GM19468 (cell line): ENCODE results near the gene RAMP2.

Experiments used
- ATAC-seq: cut with Tn5 transposase; IDR thresholded peaks from one replicate; pipeline ENCODE4 v1.9.1; 2021; ENCODE audit warnings: mild to moderate bottlenecking, moderate library complexity, moderate number of reproducible peaks; ENCODE audit not compliant: unreplicated experiment; ENCODE audit errors: extremely low read depth

The RAMP2 gene

DNA sequence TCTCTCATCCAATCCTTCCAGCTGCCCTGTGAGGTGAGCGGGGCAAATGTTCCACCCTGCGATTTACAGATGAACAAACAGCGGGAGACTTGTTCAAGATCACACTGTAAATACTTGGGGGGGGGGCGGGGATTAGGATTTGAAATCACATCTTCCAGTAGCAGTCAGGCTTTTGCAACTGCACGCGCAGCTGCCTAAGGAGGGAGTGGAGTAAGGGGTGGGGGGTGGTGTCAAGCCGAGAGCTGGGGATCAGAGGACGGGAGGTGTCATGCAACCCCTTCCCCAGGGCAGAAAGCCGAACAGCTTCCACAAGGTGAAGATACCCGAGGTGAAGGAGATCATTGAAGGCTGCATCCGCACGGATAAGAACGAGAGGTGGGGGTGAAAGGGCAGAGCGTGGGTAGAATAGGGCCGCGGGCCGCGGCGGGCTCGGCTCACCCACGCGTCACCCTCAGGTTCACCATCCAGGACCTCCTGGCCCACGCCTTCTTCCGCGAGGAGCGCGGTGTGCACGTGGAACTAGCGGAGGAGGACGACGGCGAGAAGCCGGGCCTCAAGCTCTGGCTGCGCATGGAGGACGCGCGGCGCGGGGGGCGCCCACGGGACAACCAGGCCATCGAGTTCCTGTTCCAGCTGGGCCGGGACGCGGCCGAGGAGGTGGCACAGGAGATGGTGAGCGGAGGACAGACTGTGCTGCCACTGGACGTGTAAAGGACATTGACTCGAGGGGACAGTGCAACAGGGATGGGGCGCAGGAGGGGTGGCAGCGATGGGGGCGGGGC is 24.0 kb downstream of the RAMP2 start:
- no peak for ATAC-seq

DNA sequence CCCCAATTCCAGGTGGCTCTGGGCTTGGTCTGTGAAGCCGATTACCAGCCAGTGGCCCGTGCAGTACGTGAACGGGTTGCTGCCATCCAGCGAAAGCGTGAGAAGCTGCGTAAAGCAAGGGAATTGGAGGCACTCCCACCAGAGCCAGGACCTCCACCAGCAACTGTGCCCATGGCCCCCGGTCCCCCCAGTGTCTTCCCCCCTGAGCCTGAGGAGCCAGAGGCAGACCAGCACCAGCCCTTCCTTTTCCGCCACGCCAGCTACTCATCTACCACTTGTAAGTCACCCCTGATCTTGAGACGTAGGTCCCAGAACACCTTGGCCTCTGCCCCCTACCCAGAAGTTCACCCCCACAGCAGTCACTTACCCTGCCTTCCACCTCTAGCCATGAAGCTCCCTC is 26.2 kb downstream of the RAMP2 start:
- ATAC-seq = no peak

DNA sequence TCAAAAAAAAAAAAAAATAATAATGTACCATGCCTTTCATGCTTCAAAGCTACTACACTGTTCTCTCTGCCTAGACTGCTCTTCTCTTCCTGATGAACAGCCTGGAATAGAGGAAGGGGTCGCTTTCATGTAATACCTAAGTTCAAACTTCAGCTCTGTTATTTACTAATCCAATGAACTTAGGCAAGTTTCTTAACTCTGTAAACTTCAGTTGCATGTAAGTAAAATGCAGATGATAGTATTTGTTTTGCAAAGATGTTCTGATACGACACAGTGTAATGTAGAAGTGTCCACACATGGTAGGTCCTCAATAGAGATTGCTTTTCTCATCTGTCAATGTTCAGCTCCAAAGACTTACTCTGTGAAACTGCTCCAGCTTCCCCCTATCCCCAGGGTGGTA is 30.9 kb downstream of the RAMP2 start:
- no peak for ATAC-seq

DNA sequence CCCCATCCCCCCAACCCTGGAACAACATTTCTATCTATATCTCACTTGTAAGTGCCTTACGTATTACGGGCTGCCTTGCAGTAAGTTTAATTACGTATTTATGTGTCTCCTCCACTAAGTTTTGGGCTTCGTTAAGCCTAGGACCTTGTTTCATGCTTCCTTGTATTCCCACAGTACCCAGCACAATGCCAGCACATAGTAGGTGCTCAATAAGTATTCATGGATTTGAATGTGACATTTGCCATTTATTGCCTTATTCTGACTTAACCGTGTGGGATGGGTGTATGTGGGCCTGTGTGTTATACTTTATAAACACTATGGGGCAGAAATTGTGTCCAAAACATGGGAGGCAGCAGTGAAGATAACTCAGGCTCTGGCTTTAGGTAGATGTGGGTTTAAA is 31.5 kb downstream of the RAMP2 start:
- ATAC-seq = no peak

DNA sequence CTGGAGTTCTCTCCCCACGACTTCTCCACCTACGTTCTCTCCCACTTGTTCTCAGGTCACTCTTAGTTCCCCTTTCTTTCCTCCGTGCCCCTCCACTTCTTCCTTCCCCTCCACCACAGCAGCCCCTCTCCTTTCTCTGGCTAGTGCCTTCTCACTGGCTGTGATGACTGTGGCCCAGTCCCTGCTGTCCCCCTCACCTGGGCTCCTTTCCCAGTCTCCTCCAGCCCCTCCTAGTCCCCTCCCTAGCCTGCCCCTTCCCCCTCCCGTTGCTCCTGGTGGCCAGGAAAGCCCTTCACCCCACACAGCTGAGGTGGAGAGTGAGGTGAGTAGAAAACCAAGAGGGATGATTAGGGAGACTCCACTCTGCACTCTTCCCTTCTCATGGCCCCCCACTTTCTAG is 34.0 kb downstream of the RAMP2 start:
- ATAC-seq = no peak

DNA sequence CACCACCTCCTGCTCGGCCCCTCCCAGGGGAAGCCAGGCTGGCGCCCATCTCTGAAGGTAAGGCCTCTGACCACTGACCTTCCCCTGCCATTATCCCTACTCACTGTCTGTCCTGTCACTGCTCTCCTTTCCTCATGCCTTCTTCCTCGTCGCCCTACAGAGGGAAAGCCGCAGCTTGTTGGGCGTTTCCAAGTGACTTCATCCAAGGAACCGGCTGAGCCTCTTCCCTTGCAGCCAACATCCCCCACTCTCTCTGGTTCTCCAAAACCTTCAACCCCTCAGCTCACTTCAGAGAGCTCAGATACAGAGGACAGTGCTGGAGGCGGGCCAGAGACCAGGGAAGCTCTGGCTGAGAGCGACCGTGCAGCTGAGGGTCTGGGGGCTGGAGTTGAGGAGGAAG is 34.4 kb downstream of the RAMP2 start:
- ATAC-seq = no peak

DNA sequence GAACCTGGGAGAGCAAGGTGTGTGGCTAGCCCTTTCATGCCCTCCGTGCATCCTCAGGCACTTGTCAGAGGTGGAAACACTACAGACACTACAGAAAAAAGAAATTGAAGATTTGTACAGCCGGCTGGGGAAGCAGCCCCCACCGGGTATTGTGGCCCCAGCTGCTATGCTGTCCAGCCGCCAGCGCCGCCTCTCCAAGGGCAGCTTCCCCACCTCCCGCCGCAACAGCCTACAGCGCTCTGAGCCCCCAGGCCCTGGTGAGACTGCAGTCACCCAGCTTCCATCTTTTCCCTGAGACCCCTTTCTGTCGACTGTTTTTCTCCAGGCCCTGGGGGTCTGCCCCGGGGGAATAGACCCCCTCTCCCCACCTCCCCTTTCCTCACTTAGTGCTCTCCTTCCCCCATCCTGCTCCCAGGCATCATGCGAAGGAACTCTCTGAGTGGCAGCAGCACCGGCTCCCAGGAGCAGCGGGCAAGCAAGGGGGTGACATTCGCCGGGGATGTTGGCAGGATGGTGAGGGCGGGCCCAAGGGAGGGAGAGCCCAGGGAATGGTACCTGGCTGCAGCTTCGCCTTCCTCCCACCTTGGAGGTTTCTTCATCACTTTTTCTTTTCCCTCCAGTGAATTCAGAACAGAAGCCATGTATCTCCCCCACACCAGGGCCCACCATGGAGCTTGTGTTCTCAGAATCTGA is 35.2 kb downstream of the RAMP2 start:
- no peak for ATAC-seq

DNA sequence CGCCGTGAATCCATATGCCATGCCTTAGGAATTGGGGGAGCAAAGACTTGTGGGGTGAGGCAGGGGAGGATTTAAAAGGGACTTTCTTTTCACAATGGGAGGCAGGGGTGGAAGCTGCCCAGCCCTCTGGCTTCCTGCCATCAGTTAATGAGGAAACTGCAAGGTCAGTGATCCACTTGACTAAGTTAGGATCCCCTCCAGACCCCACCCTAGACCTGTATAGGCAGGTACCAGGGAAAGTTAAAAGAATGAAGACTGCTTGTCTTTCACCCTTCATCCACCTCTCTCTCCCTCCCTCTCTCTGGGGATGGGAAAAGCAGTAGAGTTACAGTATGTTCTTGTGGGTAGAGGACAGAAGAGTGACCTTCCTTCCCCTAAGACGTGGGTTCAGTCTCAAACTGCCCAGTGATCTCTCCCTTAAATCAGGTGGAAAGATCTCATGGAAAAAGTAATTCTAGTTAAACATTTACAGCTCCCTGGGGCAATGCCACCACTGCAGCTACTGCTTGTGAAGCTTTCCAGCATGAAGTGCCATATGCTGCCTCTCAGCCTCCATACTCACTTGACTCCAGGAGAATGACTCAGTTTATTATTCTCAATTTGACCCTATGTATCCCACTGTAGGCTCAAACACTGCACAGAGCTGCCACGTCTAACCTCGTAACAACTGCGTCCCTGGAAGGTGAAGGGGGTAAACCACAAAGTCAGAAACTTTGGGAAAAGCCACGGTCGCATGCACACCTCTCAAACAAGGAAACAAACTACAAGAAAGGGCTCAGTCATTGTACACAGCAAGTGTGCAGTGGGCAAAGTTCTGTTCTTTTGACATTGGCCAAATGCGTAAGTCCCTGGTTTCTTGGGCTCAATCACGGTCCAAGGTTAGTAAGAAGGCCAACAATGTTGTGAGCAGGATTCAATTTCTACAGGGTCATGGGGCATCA is 36.3 kb downstream of the RAMP2 start:
- ATAC-seq = no peak

DNA sequence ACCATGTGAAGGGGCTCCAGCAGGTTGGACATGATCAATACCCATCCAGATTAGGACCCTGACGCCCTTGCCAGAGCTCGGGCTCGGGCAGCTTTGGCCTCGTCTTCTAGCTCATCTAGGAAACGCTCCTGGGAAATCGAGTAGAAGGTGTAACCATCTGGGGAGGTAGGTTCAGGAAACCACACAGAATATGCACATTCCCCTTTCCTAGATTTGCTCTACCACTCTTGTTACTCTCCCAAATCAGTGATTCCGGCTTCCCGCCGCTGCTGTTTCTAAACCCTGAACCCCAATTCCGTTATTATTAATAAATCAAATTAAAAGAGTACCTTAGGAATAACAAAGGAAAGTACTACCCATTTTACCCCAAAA is 37.0 kb downstream of the RAMP2 start:
- ATAC-seq = no peak

DNA sequence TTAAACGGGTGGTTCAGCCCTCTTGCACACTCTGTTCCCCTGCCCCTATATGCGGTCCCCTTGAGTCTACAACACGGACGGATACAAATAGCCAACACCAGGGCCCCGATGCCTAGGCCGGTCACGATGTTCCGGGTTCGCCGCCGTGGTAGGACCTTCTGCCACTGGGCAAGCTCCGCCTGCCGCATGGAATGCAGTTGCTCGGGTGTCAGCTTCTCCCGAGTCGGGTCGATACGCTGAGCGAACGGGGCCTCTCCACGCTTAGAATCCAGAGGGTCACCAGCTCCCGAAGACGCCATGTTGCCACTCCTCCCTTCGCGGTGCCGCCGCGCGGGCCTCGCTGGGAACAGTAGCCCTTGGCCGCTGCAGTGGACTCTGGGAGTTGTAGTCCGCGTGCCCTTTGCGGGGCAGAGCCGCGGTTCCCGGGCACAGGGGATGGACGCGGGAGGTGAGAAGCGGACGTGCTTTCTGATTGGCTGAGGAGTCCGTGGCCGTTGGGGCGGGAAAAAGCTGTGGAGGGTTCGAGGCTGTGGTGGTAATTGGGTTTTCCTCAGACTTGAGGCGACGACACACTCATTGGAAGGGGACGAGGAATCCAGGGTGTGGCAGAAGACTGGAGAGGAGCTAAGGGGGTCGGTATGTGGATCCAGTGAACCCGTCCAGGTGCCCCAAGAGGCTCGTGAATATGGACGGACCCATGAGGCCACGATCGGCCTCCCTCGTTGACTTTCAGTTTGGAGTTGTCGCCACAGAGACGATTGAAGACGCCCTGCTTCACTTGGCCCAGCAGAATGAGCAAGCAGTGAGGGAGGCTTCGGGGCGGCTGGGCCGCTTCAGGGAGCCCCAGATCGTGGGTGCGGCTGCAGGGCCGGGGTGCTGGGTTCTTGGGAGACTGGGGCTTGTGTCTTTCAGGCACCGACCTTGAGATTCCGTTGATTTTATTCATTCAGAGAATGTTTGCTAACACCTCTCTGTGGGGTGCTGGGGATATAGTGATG is 37.7 kb downstream of the RAMP2 start, which contains the start of the genes CNTD1 and COA3:
TSS of gene CNTD1 (plus strand) at position 479 of the 998 bp plus-strand sequence. CDS start at position 686, 207 bp downstream.
TSS of gene COA3 (minus strand) at position 322 of the 998 bp plus-strand sequence. CDS start at position 299, 23 bp downstream.
- ATAC-seq = peak; percentile 60

DNA sequence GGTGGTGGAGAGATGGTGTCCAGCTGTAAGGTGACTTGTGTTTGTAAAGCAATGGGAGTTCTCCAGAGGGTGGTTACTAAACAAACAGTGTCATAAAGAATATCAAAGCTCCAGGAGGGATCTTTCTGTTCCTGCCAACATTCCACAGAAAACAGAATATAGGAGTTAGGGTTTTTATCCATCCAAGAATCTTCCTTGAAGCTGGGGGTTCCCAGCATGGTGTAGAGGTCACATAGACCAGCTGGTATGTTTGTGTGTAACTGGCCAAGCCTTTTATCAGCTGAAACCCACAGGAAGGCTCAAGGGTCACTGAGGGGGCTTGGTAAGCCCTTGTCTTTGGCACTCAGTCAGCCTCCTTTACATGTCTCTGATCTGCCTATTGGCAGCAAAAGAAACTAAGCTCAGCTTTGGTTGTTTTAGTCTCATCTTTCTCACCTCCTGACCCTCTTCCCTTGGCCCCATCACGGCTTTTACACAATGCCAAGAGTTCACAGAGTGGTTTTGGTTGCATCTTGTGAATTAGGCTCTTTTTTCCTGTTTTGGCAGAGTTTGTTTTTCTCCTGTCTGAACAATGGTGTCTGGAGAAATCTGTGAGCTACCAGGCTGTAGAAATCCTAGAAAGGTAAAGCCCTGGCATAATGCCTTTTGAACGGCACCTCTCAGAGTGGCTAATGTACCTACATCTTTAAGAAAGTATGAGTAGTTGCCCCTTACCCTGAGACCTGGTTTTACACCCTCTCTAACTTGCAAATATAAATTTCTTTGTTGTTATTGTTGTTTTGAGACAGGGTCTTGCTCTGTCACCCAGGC is 42.3 kb downstream of the RAMP2 start:
- no peak for ATAC-seq

DNA sequence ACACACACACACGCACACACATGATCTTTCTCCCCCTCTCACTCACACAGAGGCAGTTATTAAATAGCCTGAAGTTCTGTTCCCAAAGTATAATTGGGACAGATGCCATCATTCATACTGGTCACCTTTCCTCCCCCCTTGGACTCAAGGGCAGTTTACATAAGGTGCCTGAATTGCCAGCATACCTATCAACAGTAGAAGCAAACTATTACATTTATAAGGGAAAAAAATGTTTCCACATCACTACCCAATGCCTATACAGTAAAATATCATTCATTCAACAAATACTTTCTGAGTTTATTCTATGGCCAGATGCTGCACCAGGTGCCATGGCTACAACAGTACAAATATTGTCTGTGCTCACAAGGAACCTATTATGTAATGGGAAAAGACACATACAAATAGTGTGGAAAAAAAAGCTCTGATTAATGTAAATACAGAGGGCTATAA is 43.9 kb downstream of the RAMP2 start:
- ATAC-seq = no peak

DNA sequence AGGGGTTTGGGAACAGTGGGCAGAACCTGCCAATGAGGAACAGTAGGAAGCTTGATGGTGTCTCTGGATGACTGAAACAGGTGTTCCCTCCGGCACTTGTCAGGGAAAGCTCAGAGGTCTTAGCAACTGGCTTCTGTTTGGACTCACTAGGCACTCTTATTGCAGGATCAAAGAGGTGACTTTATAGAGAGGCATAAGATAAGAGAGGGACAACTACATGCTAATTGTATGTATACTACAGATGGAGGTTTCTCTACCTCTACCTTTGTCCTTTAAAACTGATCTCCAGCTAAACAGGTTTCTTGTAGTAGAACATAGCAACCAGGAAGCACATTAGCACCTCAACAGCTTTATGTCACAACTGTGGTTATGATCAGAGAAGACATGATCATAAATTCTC is 45.2 kb downstream of the RAMP2 start:
- no peak for ATAC-seq

DNA sequence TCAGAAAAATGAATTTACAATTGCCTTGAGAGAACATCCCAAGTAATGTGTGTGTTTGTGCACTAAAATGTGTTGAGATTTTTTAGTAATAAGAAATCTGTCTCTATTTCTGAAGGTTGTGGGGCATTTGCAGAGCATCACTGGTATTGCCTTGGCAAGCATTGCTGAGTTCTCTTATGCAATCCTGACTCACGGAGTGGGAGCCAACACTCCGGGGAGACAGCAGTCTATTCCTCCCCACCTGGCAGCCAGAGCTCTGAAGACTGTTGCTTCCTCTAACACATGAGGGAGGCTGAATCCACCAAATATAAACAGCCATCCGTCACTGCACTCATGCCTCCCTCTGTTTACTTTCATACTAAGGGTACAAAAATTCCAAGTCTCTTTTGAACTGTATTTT is 48.2 kb downstream of the RAMP2 start:
- no peak for ATAC-seq
